Glomerular visceral epithelial cell (primary cell): ENCODE measurements around the gene TMEM45A.
"Not testable (repeated sequence)": the region's sequence is repeated elsewhere in the genome, so short reads cannot be mapped to it uniquely, and the experiment has no call there.

Experiments used
- DNase-seq: peaks from one replicate; pipeline ENCODE4 v3.0.0-alpha.2; 2016; ENCODE audit errors: extremely low spot score

The TMEM45A gene

GRCh38 chr3:100486808-100487207, 5.6 kb upstream of the TMEM45A start:
- DNase-seq = no peak

- DNase-seq = no peak
Measured at GRCh38 chr3:100489118-100489517, 3.3 kb upstream of the TMEM45A start.

- DNase-seq = peak; percentile 57
Measured at GRCh38 chr3:100496711-100497261, 4.4 kb downstream of the TMEM45A start.

GRCh38 chr3:100499651-100500050, 7.2 kb downstream of the TMEM45A start:
- no peak for DNase-seq

GRCh38 chr3:100500320-100500880, 8.0 kb downstream of the TMEM45A start:
- no peak for DNase-seq

GRCh38 chr3:100503448-100503847, 11.0 kb downstream of the TMEM45A start:
- DNase-seq = no peak

GRCh38 chr3:100506355-100506754, 13.9 kb downstream of the TMEM45A start:
- DNase-seq = no peak

- DNase-seq = not testable (repeated sequence)
Measured at GRCh38 chr3:100509818-100510217, 17.4 kb downstream of the TMEM45A start.

GRCh38 chr3:100516232-100516631, 23.8 kb downstream of the TMEM45A start:
- DNase-seq = no peak

GRCh38 chr3:100516838-100517237, 24.4 kb downstream of the TMEM45A start:
- DNase-seq = no peak

- no peak for DNase-seq
Measured at GRCh38 chr3:100517276-100517675, 24.9 kb downstream of the TMEM45A start.

GRCh38 chr3:100518244-100518643, 25.8 kb downstream of the TMEM45A start:
- DNase-seq = peak; percentile 11

GRCh38 chr3:100518983-100519382, 26.6 kb downstream of the TMEM45A start:
- no peak for DNase-seq

GRCh38 chr3:100521439-100521845, 29.0 kb downstream of the TMEM45A start:
- DNase-seq = no peak

GRCh38 chr3:100522125-100522524, 29.7 kb downstream of the TMEM45A start:
- no peak for DNase-seq

- DNase-seq = no peak
Measured at GRCh38 chr3:100523050-100523760, 30.8 kb downstream of the TMEM45A start.

- peak; percentile 32 for DNase-seq
Measured at GRCh38 chr3:100525753-100526612, 33.6 kb downstream of the TMEM45A start.

GRCh38 chr3:100526613-100527346, 34.4 kb downstream of the TMEM45A start:
- DNase-seq = no peak

- DNase-seq = no peak
Measured at GRCh38 chr3:100527347-100527735, 34.9 kb downstream of the TMEM45A start.

- DNase-seq = no peak
Measured at GRCh38 chr3:100531093-100531492, 38.7 kb downstream of the TMEM45A start.

- DNase-seq = no peak
Measured at GRCh38 chr3:100532411-100532810, 40.0 kb downstream of the TMEM45A start.

GRCh38 chr3:100533176-100533575, 40.8 kb downstream of the TMEM45A start:
- no peak for DNase-seq
